Stimulated activated CD4-positive, alpha-beta T cell treated with anti-CD3 and anti-CD28 coated beads, Interleukin-15, amount 100 ng/mL, for 48 hours (primary cell): ENCODE data around the gene NRG4.
"Not testable (repeated sequence)": the region's sequence is repeated elsewhere in the genome, so short reads cannot be mapped to it uniquely, and the experiment has no call there.

Experiments used
- DNase-seq, 2 donors: peaks; one replicate each; pipeline ENCODE4 v3.0.0-alpha.2; 2020; ENCODE audit warnings: low read depth in 2 of 2

NRG4 gene

DNA sequence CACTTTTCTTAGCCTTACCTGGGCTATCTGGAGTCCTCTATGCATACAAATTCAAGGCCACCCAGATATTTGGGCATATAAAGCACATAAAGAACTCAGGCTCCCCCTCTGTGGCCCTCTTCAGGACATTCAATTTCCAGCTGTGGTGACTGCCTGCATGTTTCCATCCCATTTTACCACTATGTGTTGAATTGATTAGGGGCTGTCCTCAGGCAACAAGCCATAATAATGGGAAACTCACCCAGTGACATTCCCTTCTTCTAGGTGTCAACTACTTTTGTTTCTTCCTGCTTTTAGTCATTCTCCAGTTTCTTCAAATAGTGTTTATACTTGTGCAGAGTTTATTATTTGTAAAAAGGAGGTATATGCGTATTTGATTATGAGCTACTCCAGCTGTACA, 18.0 kb downstream of the NRG4 start:
- no peak for DNase-seq

DNA sequence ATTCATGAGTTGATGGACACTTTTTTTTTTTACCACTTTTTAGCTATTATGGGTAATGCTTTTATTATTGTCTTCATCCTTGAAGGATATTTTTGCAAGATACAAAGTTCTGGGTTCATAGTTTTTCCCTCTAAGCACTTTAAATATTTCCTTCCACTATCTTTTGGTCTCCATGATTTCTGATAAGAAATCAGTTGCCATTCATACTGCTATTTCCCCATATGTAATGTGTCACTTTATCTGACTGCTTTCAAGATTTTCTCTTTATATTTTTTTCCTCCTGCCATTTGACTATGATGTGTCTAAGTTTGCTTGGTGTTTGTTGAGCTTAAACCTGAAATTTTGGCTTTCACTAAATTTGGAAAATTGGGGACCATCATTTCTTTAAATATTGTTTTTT, 19.3 kb downstream of the NRG4 start:
- no peak for DNase-seq

DNA sequence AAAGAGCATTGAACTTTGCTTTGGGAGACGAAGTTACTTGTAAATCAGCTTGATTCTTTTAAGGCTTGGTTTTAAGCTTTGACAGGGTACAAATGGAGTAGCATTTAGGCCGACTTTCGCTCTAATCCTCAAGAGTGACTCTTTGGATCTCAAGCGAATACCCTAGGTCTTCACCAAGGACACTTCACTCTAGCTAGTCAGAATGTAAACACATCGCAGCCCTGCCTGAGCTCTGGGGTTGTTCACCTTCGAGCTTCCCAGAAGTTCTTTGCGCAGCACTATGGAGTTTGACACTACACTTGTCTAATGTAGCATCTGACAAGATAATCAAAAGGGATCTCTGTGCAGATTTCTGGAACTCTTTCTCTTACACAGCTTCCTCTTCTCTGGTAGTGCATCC, 22.3 kb downstream of the NRG4 start:
- no peak for DNase-seq

DNA sequence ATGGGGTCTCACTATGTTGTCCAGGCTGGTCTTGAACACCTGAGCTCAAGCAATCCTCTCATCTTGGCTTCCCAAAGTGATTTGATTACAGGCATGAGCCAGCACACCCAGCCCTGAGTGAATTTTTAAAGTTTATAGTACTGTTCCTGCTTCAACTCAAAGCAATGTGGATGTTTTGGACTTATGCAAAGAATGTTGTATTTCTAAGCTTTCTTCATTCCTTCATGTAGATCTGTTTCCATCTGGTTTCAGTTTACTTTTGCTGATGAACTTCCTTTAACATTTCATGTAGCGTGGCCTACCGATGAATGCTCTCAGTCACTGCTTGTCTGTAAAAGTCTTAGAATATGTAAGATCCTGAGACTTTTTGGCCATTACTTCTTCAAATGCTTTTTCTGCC, 23.2 kb downstream of the NRG4 start:
- DNase-seq, result no peak

DNA sequence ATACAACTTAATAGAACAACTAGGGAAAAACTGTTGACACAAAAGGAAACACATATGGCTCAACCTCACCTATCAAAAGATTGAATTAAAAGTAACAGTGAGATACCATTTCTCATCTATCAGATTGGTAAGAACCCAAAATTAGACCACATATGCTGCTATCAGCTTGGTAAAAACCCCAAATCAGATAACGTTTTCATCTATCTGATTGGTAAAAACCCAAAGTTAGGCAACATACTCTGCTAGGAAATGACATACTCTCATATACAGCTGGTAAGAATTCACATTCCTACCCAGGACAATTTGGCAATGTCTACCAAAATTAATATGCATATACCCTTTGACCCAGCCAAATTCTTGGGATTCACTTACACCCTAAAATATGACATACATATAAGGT, 26.3 kb downstream of the NRG4 start:
- DNase-seq, result no peak

DNA sequence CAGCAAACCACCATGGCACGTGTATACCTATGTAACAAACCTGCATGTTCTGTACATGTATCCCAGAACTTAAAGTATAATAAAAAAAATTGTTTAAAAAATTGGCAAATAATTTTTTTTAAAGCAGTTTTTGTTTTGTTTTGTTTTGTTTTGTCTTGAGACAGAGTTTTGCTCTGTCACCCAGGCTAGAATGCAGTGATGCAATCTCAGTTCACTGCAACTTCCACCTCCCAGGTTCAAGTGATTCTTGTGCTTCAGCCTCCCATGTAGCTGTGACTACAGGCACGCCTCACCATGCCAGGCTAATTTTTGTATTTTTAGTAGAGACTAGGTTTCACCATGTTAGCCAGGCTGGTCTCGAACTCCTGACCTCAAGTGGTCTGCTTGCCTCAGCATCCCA, 27.5 kb downstream of the NRG4 start:
- not testable (repeated sequence) for DNase-seq

DNA sequence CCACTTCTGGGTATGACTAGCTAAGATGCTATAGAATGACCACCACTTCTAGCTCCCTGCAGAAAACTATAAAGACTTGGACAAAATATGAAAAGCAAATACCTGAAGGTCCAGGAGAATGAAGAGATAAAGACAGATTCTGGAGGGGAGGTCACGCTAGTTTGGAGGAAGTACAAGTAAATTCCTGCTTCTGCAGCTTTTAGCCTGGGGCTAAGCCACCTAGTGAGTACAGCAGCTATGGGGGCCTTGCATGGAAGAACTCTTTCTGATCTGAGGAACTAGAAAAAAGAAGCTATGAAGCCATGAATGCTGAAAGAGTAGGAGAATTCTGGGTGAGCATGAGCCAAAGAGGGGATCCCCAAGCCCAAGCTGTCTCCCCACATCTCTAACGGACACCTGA, 29.8 kb downstream of the NRG4 start:
- DNase-seq, result no peak

DNA sequence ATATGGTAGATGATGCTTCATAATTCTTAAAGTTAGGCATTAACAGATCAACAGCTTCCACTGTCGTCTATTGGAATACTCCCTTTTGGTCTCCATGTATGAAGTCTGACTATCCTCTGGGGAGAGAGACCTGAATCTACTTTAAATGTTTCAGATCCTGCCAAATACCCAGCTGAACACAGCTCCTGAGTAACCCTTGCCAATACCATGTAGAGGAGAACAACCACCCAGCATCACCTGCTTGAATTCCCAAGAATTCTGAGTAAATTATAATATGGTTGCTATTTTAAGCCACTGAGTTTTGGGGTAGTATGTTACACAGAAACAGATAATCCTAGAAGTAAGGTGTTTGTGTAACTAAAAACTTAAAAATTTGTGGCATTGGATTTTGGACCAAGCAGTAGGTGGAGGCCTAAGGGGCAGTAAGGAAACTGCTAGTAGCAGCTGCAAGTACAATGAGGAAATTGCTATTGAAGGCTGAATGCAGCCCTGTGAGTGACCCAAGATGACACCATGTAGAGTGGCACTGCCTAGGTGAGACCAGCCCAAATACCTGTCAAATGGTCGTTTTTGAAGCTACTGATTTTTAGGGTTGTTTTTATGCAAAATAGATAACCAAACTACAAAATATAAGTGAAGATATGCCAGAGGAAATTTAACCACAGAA, 30.9 kb downstream of the NRG4 start:
- no peak for DNase-seq

DNA sequence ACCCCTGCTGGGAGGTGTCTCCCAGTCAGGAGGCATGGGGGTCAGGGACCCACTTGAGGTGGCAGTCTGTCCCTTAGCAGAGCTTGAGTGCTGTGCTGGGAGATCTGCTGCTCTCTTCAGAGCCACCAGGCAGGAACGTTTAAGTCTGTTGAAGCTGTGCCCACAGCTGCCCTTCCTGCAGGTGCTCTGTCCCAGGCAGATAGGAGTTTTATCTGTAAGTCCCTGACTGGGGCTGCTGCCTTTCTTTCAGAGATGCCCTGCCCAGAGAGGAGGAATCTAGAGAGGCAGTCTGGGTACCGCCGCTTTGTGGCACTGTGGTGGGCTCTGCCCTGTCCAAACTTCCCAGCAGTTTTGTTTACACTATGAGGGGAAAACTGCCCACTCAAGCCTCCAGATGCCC, 35.5 kb downstream of the NRG4 start:
- DNase-seq, result not testable (repeated sequence)

DNA sequence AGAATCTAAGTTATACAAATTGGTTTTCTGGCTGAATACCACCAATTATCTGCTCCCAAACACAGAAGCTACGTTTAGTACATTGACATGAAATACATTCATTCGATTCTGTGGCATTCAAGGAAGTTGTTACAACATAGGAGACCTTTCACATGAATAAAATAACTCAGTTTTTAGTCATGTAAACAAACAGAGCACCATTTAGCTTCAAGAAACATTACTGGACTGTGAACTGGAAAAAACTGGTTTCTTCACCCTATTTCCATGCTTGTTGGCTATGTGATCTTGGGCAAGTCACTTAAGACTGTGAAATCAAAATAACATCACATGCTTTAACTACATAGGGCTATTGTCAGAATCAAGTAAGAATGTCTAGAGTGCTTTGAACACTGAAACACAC, 46.2 kb downstream of the NRG4 start:
- DNase-seq, result no peak

DNA sequence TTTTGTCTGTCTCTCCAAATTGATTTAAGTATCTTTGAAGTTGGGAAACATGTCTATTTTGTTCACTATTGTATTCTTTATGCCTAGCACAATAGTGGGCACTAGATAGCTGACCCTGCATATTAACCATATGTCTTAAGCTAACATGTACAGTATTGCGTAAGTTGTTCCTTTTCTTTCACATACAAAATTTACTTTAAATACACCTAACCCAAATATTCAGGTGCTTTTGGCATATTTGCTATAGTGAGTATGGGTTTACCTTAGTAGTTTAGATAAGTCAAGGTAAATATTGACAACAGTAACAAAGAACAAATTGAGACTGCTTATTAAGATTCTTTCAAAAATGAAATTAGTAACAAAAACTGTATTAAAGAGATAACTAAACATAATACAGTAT, 50.9 kb downstream of the NRG4 start:
- no peak for DNase-seq

DNA sequence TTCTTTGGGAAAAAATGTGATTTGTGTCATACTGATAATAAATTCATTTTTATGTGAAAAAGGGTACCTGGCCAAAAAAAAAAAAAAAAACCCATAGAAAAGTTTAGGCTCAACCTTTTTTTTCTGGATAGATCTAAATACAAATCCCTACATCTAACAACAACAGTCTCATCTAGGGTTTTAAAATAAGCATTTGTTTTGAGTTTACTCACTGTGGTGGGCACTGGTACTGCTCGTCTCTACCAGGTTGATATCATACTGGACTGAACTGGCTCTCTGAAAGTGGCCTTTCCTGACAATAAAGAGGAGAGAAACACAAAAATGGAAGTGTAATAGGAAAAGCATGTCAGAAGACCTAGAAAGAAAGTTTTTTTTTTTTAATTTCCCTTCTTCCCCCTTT, 56.5 kb downstream of the NRG4 start:
- DNase-seq, result no peak

DNA sequence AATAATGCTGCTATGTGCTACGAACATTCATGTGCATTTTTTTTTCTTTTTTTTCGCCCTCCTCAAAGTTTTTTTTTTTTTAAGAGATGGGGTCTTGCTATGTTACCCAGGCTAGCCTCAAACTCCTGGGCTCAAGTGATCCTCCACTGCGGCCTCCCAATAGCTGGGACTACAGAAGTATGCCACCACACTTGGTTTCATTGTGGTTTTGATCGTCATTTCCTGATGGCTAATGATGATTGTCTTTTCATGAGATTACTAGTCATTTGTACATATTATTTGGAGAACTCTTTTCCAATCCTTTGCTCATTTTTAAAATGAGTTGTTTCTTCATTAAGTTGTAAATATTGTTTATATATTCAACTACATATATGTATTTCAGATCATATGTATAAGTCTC, 59.7 kb downstream of the NRG4 start:
- no peak for DNase-seq

DNA sequence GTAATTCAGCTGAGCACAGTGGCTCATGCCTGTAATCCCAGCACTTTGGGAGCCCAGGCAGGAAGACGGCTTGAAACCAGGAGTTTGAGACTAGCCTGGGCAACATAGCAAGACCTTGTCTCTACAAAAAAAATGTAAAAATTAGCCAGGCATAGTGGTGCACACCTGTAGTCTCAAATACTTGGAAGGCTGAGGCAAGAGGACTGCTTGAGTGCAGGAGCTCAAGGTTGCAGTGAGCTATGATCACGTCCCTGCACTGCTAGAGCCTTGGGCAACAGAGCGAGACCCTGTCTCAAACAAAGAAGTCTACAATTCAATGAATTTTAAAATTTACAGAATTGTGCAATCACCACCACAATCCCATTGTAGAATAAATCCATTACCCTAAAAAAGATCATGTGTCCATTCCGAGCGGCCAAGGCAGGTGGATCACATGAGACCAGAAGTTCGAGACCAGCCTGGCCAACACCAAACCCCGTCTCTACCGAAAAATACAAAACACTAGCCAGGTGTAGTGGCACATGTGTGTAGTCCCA, 63.4 kb downstream of the NRG4 start:
- DNase-seq, result no peak

DNA sequence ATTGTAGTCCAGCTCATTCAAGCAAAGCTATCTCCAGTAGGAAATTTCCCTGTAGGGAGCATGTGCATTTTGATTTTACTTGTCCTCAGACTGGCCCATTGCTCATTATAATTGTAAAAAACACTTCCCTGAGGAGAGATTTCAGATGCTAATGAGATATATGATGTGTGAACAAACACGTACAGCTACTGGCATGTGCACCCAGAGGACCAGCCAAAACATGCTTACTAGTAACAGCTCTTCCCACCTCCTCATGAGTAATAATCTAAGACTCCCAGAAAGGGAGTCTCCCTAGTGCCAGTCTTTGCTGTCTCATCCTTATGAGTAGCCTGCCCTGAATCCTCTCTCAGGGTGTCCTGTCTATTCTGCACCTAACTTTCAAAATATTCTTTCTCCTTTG, 65.1 kb downstream of the NRG4 start:
- DNase-seq, result no peak

DNA sequence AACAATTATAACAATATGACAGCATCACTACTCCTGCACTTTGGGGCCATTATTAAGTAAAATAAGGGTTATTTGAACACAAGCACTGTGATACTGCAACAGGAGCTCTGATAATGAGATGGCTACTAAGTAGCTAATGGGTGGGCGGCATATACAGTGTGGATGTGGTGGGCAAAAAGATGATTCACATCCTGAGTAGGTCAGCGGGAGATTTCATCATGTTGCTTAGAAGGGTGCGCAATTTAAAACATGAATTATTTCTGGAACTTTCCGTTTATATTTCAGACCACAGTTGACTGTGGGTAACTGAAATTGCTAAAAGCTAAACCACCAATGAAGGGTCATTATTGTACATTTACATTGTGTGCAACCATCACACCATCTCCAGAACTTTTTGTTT, 66.3 kb downstream of the NRG4 start:
- no peak for DNase-seq

DNA sequence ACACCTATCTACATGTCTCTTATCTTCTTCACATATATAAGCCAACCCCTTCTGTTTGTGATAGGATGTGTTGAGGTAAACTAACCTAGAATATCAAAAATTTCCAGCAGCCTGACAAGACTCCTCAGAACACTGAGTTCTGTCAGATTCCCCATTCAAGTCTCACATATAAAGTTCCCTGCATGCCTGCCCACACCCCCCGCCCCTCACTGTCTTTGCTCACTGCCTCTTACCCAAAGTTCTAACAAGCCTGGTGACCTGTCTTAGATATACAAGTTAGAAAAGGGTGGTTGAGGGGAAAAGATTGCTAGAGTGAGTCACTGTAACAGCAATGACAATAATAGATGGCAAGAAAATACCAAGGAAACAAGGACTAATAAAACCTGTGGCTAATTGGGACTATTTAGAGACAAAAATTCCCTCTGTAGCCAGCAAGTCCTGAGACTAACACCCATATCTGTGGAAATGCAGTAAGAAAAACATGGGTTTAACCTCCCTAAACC, 68.5 kb downstream of the NRG4 start:
- DNase-seq, result no peak

DNA sequence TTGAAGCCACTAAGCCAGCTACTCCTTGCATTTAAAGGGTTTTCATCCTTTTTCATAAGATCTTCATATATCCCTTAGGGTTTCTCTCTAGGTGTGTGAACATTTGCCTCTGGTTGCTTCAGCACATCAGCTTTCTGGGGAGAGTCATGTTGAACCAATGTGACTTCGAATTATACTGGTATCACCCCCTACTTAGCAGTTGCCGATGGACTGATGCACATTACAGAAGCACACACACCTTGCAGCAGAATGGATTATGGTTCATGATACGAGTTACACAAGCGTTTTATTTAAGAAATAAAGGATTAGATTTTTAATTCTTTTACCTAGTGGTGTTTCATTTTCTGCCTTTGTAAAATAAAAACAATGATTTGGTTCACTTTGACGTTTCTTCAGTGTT, 69.0 kb downstream of the NRG4 start:
- DNase-seq, result no peak

DNA sequence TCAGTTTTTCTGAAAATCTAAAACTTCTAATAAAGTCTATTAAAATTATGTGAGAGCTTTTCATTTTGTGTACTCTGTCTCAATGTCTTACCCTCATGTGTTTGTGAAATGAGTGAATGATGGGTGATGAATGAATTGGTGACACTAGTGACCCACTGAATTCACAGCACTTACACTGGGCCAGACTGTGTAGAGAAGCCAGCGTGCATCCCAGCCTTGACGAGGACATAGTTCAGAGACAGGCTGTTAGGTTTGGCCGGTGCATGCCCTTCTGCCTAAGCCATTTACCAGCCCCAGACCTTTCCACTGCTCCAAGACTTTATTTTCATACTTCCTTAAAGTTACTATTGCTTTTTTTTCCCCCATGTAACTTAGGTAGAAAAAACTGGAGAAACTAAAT, 69.8 kb downstream of the NRG4 start:
- no peak for DNase-seq

DNA sequence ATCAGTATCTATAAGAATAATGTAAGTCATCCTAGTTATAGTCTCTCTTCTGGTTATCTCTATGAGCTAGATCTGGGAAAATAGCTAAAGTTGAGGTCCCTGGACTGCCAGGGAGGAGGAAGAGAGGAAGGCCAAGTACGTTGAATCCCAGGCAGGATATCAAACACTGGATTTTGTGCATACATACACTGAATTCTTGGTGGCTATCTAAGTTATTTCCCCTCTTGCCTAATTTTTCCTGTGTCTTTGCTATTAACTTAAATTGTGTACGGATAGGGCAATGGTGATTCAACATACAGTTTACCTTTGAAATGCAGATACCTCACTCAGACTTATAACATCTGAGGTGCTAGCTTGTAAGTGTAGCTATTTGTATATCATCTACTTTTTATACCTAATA, 81.4 kb downstream of the NRG4 start:
- DNase-seq, result no peak

DNA sequence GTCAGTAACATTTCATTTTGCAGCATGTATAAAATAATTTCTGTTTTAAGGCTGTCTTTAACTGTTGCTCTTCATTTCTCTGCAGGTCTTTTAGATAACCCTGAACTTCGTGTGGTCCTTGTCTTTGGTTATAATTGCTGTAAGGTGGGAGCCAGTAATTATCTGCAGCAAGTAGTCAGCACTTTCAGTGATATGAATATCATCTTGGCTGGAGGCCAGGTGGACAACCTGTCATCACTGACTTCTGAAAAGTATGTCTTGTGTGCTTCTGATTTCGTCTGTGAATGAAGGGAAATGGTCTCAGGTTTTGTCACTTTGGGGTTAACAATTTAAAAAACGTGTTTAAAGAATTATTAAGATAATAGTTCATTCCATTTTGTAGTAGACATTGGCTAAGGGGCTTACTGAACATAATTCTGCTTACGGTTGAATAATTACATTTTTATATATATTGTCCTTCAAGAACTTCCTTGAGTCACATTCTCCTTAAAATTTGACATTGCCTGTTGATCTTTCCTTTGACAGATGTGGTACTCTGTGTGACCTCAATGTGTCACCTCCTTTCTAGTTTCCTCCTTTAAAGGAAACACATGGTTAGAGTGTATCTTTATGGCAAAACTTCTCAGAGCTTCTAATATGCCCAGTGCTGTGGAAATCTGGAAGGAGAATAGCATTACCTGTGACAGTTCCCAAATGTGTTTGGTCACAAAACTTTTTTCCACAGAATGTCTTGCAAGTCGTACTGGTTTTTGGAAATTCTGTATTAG, 82.2 kb downstream of the NRG4 start:
- DNase-seq, result no peak

DNA sequence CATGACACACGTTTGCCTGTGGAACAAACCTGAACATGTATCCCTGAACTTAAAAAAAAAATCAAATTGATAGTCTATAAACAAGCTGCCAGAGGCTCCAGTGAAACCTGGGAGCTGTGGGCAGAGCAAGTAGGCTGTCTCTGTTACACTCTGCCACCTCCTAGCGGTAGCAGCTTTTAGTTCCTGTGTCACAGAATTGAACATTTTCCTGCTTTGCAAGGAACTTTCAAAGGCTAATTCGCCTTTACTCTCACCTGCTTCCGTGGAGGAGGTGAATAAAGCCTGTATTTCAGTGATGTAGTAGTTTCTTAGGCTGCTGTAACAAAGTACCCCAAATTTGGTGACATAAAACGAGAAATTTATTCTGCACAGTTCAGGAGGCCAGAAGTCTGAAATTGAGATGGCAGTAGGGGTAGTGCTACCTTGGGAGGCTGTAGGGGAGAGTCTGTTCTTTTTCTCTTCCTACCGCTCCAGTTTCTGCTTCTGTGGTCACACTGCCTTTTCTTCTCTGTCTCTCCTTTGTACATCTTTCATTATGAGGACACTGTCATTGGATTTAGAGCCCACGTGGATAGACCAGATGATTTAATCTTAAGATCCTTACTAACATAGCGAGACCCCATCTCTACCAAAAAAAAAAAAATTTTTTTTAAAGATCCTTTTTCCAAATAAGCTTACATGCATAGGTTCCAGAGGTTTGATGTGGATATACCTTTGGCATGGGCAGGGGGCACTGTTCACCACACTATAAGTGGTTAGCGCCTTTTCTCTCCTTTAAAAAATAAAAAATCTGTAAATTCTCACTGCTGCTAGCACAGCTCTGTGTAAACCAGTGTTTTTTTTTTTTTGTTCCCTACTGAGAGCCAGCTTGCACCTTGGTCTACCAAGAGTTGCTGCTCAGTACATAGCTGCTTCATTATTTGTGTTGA, 83.3 kb downstream of the NRG4 start:
- DNase-seq, result no peak
